NCI-H2107 treated with DMSO at 0.1 percent for 48 hours (cell line): ENCODE measurements around the gene AFG3L2.

ENCODE experiments used
- DNase-seq: peaks from one replicate; lab custom pipeline; 2025; ENCODE audit not compliant: unreplicated experiment; lab: John Stamatoyannopoulos, UW

Gene AFG3L2

DNA sequence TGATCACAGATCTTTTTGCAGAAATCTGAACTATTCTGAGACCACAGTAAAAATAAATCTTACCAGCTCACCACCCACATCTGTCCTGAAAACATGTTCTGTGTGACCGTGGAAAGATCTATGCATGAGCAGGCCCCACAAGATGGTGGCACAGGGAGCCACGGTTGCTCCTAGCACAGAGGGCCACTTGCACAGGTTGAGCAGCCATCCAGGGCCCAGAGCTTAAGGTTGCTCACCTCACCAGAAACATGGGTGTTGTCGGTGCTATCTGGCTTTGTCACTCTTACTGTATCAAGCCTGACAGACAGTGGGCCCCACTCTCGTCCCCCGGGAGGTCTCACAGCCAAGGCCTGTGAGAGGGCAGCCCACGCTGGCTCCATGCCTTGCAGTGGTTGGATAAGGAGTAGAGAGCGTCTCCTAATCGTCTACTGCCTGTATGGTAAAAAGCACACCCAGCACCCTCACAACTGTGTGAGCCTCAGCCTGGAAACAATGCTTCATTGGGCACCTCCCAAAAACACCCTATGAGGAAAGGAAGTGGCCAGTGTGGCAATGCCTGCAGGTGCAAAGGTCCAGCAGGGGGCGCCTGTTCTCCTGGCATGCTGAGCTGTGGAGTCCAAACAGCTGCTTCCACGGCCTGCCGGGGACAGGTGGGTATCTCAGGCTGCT lies 49.4 kb downstream of the AFG3L2 start:
- DNase-seq = no peak

DNA sequence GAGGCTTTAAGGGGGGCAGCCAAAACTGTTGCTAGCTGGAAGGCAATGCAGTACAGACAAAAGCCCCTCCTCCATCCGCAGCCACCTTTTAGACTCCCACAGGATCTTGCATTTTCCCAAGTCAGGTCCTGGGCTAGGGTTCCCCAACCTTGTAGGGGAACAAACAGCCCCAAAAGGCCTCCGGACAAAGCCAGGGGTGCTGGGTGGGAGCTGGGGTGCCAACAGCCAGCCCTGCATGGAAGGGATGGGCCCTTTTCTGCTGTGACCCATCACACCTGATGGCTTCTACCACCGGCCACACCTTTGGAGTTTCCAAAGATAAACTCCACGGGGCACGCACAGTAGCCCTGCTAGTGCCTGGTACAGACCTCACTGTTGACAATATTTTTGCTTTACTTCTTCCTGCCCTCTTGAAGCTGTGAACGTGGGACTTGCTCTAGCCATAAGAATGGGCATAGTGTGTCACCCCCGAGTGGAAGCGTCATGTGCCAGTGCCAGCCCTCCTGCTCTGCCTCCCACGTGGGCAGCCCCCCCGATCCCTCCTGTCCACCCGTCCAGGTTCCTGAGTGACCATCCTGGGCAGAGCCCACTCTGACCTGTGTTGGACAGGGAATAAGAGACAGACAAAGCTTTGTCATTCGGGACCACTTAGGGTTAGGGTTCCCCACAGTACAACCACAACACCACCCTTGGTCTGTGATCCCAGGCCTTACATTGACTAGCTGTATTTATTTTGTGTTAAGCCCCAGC lies 50.1 kb downstream of the AFG3L2 start:
- DNase-seq = no peak

DNA sequence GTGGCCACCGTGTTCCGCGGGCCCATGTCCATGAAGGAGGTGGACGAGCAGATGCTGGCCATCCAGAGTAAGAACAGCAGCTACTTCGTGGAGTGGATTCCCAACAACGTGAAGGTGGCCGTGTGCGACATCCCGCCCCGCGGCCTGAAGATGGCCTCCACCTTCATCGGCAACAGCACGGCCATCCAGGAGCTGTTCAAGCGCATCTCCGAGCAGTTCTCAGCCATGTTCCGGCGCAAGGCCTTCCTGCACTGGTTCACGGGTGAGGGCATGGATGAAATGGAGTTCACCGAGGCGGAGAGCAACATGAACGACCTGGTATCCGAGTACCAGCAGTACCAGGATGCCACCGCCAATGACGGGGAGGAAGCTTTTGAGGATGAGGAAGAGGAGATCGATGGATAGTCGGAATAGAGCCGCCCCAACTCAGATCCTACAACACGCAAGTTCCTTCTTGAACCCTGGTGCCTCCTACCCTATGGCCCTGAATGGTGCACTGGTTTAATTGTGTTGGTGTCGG lies 51.2 kb downstream of the AFG3L2 start:
- DNase-seq = no peak

DNA sequence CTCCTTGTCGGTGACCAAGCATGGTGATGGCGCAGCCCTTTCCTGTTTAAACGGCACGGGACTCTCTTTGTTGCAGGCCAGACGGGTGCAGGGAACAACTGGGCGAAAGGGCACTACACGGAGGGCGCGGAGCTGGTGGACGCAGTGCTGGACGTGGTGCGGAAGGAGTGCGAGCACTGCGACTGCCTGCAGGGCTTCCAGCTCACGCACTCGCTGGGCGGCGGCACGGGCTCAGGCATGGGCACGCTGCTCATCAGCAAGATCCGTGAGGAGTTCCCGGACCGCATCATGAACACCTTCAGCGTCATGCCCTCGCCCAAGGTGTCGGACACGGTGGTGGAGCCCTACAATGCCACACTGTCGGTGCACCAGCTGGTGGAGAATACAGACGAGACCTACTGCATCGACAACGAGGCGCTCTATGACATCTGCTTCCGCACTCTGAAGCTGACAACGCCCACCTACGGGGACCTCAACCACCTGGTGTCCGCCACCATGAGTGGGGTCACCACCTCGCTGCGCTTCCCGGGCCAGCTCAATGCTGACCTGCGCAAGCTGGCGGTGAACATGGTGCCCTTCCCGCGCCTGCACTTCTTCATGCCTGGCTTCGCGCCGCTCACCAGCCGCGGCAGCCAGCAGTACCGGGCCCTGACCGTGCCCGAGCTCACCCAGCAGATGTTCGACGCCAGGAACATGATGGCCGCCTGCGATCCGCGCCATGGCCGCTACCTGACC lies 51.9 kb downstream of the AFG3L2 start:
- no peak for DNase-seq

DNA sequence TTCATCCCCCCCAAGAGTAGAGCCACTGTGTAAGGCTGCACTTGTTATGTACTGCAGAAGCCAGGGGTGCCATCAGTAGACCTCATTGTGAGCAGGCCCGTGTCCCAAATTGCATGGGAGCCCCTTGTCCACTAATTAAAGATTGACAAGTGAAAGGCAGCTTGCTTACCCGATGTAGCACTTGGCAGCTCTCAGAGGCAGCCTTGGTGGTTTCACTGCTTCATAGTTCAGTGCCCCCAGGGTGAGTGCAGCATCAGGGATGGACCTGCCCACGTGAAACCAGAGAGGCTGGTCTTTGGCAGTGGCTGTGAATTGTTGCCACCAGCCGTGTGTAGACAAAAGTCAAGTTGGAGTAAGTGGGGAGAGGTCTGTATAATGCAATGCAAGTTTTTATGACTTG lies 55.7 kb downstream of the AFG3L2 start:
- no peak for DNase-seq

DNA sequence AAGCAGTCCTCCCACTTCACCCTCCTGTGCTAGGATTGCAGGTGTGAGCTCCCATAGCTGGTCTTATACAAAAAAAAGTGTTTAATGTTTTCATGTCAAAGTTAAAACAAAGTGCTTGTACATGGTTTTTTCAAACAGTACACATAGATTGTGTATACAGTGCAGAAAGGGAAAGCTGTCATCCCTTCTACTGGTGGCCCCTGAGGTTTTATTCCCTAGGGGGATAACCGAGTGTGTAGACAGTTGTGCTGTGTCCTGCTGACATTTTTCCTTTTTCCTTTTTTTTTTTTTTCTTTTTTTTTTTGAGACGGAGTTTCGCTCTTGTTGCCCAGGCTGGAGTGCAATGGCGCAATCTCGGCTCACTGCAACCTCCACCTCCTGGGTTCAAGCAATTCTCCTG lies 58.2 kb downstream of the AFG3L2 start:
- no peak for DNase-seq

DNA sequence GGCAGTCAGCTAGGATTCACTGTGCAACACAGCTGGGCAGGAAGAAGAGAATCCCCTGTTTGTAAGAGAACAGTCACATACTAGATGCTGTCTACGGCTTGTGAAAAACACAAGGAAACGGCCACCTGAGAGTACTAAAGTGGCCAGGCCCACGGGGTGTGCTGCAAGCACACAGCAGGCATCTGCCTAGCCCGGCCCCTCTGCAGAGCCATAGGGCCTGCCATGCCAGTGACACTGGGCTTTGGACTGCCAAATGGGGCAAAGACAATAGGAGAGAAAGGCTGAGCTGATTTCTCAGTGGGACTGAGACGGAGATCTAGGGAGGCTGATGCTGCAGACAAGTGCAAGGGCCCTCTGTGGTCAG lies 58.7 kb downstream of the AFG3L2 start:
- DNase-seq = no peak

DNA sequence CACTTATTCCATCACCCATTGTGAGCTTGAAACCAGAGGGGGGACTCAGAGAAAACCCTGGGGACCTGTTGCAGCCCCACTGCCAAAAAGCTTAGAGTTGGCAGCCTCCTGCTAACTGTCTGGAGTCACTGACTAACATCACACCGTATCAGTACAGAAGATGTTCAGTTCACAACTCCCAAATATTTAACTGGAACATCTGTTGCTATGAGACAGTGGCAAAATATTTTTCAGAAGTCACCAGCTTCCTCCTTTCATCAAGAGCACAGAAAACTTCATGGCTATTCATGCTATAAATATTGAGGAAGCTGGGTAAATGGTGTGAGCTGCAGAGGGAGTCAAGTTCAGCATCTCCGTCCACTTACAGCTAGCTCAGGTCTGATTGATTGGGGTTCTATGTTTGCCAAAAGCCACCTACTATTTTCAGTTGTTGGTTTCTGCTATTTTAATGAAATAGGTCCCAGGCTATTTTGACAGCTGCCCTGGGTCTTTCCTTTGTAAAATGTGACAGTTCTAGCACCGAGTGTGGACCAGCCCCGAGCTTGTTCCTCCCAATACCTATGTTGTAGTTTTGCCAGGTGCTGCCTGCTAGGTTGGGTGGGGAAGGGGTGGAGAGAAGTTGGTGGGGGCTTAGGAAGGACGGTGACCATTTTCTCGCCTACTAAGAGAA lies 59.2 kb downstream of the AFG3L2 start:
- no peak for DNase-seq

DNA sequence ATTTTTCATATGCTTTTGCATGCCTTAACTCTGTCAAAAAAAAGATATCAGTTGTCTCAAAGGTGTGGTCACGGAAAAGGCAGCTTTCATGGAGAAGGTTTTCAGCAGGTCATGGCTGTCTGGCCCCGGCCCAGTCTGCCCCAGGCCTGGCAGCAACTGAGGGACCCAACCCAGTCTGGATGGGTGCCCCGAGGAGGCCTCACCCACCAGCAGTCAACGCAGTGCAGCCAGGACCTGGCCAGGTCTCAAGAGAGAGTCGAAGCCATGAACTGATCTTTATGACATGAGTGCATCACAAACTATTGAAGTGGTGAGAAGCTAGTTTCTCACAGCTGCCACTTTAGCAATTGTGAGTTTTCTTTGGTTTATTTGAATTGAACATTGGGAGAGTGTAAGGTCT lies 61.1 kb downstream of the AFG3L2 start:
- DNase-seq = no peak

DNA sequence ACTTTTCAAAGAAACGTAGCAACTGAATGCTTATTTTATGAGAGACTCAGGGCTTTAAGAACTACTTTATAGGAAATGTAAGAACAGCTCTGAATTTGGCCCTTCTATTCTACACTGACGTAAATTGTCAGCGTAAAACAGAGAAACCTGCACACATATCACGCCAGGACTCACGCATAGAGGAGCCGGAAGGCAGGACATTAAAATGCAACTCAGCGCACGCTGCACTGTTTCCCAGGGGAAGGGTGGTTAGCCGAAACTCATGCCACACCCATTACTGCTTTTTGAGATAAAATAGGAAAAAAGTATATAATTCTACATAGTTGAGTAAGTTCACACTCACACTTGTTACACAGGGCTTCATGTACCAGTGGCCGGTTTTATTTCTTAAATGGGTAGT lies 61.5 kb downstream of the AFG3L2 start:
- no peak for DNase-seq

DNA sequence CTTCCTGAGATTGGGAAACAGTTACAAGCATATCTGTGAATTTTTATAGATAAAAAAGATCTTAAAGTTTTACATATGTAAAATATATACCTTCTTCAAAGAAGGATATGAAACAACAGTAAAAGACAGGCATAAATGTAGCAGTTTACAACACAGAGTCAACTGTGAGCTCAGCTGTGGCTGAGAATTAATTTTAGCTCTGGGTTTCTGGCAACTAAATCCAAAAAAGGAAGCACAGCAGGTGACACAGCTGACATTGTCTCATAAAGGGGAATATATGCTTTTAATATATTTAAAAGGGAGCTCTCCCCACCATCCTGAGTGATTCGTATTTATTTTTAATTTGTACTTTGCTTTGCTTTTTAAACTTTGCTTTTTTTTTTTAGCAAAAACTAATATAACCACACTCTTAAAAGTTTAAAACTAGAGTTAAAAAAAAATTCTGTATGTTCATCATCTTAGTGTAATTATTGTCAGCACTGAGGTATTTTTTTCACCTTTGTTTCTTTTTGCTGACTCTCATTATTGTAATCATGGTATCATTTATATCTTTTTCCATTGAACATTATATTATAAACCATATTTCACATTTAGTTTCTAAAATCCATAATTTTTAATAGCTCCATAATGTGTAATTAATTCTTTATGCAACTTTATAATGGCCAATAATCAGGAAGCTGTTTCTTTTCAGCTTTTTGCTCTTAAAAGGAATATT lies 62.3 kb downstream of the AFG3L2 start:
- no peak for DNase-seq

DNA sequence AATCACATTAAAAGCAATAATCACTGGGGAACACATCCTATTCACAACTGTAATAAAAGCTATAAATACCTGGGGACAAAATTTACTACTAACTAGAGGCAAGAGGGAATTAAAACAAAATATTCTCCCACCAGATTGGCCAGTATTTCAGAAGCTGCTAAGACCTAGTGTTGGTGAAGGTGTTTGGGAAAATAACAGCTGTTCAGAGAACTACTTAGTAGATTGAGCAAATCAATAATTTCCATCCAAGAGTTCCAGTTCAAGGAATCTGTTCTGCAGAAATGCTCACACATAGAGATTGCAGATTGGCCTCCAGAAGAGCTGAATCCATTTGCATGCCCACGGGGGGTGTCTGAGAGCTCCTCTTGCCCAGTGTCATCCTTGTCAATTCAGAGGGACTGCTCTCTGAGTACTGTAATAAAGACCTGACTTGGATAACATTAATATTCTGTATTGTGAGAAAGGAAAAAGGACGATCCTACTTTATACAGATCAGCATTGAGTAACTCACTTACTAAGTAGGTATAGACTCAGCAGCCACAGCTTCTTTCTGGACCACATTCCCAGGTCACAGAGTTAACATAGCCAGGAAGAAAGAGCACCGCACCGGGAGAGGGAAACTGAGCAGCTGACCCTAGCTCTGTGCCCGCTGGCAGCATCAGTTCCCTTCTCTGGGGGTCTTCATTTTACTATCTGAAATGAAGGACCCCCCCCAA lies 63.3 kb downstream of the AFG3L2 start:
- no peak for DNase-seq

DNA sequence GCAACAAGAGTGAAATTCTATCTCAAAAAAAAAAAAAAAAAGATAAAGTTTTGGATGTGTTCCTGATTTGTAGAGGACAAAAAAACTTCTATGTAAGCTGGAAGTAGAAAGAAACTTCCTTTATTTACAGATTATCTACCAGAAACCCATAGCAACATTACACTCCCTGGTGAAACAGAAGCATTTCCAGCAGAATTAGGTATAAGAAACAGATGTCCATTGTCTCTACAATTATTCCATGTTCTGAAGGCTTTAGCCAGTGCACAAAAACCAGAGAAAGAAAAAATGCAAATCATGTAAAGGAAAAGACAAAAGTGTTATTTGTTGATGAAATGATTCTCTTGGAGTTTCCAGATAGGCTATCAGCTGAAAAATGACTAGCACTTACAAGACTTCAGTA lies 64.1 kb downstream of the AFG3L2 start:
- no peak for DNase-seq

DNA sequence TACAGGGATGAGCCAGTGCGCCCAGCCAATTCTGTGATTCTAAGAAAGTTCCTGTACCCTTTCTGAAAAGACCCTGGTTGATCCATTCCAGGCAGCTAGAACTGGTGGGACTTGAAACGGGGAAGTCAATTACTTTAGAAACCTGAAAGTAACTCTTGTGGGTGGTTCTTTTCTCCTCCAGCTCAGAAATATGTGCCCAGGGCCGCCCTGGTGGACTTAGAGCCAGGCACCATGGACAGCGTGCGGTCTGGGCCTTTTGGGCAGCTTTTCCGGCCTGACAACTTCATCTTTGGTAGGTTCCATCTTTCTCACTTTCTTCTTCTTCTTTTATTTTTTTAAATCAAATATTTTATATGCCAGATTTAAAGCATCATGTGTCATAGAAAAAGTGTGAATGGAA lies 66.3 kb downstream of the AFG3L2 start:
- DNase-seq = no peak

DNA sequence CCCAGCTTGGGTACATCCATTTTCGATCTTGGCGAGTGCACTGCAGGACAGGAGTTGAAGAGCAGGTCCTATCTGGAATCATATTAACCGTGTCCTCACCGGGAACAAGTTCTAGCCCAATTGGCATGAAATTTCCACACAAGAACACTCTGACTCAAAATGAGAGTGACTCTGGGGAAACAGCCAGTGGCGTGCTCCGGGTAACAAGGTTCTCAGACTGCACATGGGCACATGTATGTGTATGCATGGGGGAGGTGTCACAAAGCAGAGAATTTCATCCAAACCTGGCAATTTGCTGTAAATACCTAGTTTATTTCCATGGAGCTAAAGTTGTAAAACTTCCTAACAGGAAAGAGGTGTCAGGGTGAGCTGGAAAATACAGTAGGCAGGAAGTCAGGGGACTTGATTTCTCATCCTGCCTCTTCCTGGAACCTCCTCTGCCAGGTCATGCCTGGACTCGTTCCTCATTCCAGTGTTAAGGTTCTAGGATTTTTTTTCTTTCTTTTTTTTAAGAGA lies 67.3 kb downstream of the AFG3L2 start:
- DNase-seq = no peak

DNA sequence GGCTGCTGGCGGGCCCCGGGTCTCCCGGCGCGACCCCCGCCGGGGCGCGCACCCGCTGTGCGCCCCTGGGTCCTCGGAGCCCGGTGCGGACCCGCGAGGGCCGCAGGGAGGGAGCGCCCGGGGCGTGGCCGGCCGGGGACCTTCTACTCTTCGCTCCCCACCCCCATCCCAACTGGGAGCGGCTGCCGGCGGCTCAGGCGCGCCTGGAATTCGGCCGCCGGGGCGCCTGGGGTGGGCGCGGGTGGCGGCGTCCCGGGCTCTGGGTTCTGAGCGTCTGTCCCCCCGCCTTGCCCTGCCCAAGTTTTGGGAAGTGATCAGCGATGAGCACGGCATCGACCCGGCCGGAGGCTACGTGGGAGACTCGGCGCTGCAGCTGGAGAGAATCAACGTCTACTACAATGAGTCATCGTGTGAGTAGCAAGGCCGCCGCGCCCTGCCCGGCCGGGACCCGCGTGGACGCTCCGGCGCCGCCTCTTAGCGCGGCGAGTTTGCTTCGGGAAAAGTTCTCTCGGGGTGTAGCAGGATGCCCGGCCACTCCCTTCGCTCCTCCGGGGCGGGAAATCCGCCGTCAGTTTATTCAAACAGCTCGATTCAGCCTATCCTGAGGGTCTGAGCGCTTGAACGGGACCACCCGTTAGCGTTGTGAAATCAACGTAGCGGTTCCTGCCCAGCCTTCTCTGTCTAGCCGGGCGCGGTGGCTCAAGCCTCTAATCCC lies 68.5 kb downstream of the AFG3L2 start:
- DNase-seq = no peak

DNA sequence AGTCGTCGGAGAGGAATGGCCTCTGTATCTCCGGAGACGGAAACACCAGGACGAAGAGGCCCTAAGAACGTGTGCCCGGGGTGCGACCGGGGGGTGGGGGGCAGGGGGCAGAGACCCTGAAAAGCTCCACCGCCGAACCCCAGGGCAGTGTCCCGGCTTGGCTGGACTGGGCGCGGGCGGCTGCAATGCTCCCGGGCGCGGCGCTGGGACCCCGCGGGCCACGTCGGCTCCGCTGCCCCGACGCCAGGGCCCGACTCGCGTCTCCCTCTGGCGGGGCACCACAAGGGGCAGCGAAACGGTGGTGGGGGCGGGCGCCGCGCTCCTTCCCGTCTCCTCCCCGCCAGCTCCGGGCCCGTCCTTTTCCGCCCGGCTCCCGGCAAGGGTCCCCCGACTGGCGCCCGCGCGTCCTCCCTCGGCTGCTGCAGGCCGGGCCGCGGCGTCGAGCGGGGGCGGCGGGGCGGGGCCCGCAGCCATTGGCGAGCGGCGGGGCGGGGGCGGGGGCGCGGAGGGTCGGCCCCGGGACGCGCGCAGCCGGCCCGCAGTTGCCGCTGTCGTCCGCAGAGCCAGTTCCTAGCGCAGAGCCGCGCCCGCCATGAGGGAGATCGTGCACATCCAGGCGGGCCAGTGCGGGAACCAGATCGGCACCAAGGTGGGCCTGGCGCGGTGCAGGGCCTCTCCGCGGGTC lies 69.2 kb downstream of the AFG3L2 start, which contains the start of gene TUBB6:
Gene TUBB6 (plus strand): TSS at position 541 of the 685 bp plus-strand sequence. CDS start 52 bp downstream, at position 593.
- no peak for DNase-seq
